Measurements from ENCODE around the gene CCDC33.

DNA sequence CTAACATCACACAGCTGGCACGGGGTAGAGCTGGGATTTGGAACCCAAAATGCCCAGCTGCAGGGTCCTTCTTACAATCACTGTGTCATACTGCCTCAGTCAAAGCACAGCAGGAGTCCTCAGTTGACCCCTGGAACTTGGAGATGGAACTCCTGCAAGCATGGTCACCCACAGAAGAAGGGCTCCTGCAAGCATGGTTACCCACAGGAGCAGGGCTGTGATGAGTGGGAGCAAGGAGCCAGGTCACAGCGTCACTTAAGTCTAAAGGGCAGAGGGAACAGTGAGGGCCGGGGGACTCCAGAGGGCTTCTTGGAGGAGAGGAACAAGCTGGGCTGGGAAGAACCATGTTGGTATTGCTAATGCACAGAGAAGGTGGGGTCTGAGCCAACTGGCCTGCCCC lies 24.9 kb downstream of the CCDC33 start:
- TF ChIP-seq, protein P1, sequence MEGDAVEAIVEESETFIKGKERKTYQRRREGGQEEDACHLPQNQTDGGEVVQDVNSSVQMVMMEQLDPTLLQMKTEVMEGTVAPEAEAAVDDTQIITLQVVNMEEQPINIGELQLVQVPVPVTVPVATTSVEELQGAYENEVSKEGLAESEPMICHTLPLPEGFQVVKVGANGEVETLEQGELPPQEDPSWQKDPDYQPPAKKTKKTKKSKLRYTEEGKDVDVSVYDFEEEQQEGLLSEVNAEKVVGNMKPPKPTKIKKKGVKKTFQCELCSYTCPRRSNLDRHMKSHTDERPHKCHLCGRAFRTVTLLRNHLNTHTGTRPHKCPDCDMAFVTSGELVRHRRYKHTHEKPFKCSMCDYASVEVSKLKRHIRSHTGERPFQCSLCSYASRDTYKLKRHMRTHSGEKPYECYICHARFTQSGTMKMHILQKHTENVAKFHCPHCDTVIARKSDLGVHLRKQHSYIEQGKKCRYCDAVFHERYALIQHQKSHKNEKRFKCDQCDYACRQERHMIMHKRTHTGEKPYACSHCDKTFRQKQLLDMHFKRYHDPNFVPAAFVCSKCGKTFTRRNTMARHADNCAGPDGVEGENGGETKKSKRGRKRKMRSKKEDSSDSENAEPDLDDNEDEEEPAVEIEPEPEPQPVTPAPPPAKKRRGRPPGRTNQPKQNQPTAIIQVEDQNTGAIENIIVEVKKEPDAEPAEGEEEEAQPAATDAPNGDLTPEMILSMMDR (IDR thresholded peaks at IDR 0.05; ENCODE audit: insufficient read depth, low read length, poor library complexity, severe bottlenecking) = no peak
- TF ChIP-seq EZH2phosphoT487 (conservative IDR thresholded peaks at IDR 0.05; ENCODE audit: low read length) = no peak

Measured in SU-DHL-6 (cell line).